ENCODE data around the gene MYO18B.

DNA sequence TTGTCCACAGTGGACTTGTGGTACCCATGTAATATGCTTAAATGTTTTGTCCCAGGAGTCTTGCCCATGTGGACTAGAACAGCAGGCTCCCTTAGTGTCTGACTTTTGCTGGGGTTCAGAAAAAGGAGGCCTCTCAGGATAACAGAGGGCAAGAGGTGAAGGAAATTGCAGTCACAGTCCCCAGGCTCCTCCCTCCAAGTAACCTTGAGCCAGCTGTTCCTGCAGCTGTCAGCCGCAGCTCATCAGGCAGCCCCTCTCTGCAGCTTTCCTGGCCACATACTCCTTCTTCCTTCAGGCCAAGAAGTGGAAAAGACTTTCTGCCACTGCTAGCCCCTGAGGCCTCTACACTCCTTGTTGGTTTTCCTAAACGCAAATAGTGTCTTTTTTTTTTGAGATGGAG lies 6.3 kb upstream of the MYO18B start:
- TF ChIP-seq CTCF (IDR thresholded peaks at IDR 0.05), result no peak
- TF ChIP-seq POLR2A (IDR thresholded peaks at IDR 0.05), result no peak
- TF ChIP-seq POLR2AphosphoS5 (IDR thresholded peaks at IDR 0.05; ENCODE audit: insufficient read depth in 1 of 2, low read depth in 1 of 2), result no peak

Data from vagina (tissue), 2 donors.